Sigmoid colon (tissue), 4 donors: Measurements from ENCODE around the gene ATXN2.

ENCODE experiments used
- CTCF ChIP-seq, 4 experiments: fragments of 450-650 bp in 3 of 4; fragments of 200-600 bp in 1 of 4; IDR thresholded peaks; one replicate each; pipeline ENCODE4 v1.5.1; 2016 to 2019; ENCODE audit warnings: antibody characterized with exemption in 4 of 4, mild to moderate bottlenecking in 3 of 4, moderate library complexity in 2 of 4
- POLR2A ChIP-seq, 2 donors: fragments of 450-650 bp; IDR thresholded peaks; one replicate each; pipeline ENCODE4 v1.6.1; 2016; ENCODE audit warnings: antibody characterized with exemption in 2 of 2, mild to moderate bottlenecking in 2 of 2, moderate library complexity in 2 of 2
- POLR2AphosphoS5 ChIP-seq, 4 donors: sonication (generic); formaldehyde crosslinking; IDR thresholded peaks; one replicate each; pipeline ENCODE4 v1.6.1; 2017; ENCODE audit warnings: antibody characterized with exemption in 4 of 4

GRCh38 chr12:111434680-111435338, 164.3 kb downstream of the ATXN2 start:
- TF ChIP-seq CTCF (IDR thresholded peaks at IDR 0.05) (no peak), POLR2A (IDR thresholded peaks at IDR 0.05) (no peak), POLR2AphosphoS5 (IDR thresholded peaks at IDR 0.05) (peak in 3 of 4 donors; percentile 41 to 60 (median 46))
